HepG2 (cell line): ENCODE measurements around the gene LARP7. TPM values are rescaled to one million over a fixed set of nuclear protein-coding genes. Genes with fewer than 3 reads are reported as not detected.

Experiments
- ATF2 ChIP-seq: sonication (generic); formaldehyde crosslinking; IDR thresholded peaks from 2 replicates; pipeline ENCODE4 v1.4.0; 2020; ENCODE audit warnings: missing genetic modification reagents
- BATF2 ChIP-seq: sonication (generic); formaldehyde crosslinking; IDR thresholded peaks from 2 replicates; pipeline ENCODE4 v1.8.0; 2022; ENCODE audit warnings: mild to moderate bottlenecking, missing genetic modification reagents, moderate library complexity
- CREM ChIP-seq, 2 experiments: sonication (generic) in 1 of 2; formaldehyde crosslinking in 1 of 2; IDR thresholded peaks; 2 replicates each; pipeline versions ENCODE4 v1.4.0 to v1.6.1; 2016 to 2020; ENCODE audit warnings: antibody characterized with exemption in 1 of 2, mild to moderate bottlenecking in 1 of 2, missing genetic modification reagents in 1 of 2
- E2F5 ChIP-seq: sonication (generic); formaldehyde crosslinking; conservative IDR thresholded peaks from 2 replicates; pipeline ENCODE4 v1.4.0; 2020; ENCODE audit warnings: missing genetic modification reagents
- IRF2 ChIP-seq: IDR thresholded peaks from 2 replicates; pipeline ENCODE4 v1.6.1; 2018; ENCODE audit warnings: missing genetic modification reagents, missing compliant biosample characterization
- JUN ChIP-seq: sonication (generic); formaldehyde crosslinking; IDR thresholded peaks from 2 replicates; pipeline ENCODE4 v1.4.0; 2020; ENCODE audit warnings: mild to moderate bottlenecking, missing genetic modification reagents
- MEF2D ChIP-seq: sonication (generic); formaldehyde crosslinking; IDR thresholded peaks from 2 replicates; pipeline ENCODE4 v1.5.1; 2020; ENCODE audit warnings: mild to moderate bottlenecking, missing genetic modification reagents
- POGZ ChIP-seq: sonication (generic); formaldehyde crosslinking; IDR thresholded peaks from 2 replicates; pipeline ENCODE4 v1.4.0; 2020; ENCODE audit warnings: mild to moderate bottlenecking, missing genetic modification reagents
- PRDM15 ChIP-seq: sonication (generic); formaldehyde crosslinking; IDR thresholded peaks from 2 replicates; pipeline ENCODE4 v1.4.0; 2020; ENCODE audit warnings: missing genetic modification reagents
- RXRB ChIP-seq: IDR thresholded peaks from 2 replicates; pipeline ENCODE4 v1.6.1; 2016; ENCODE audit warnings: borderline replicate concordance, missing genetic modification reagents, missing compliant biosample characterization
- USF2 ChIP-seq, 2 experiments: sonication (generic) in 1 of 2; formaldehyde crosslinking in 1 of 2; IDR thresholded peaks; 2 replicates each; pipeline versions ENCODE4 v1.5.1 to v1.6.1; 2011 to 2020; ENCODE audit warnings: borderline replicate concordance in 1 of 2, low read depth in 1 of 2, low read length in 1 of 2, mild to moderate bottlenecking in 1 of 2, missing genetic modification reagents in 1 of 2, moderate library complexity in 1 of 2
- ZBTB2 ChIP-seq: sonication (generic); formaldehyde crosslinking; IDR thresholded peaks from 2 replicates; pipeline ENCODE4 v1.8.0; 2022; ENCODE audit warnings: low read depth, missing genetic modification reagents
- ZFP90 ChIP-seq: sonication (generic); formaldehyde crosslinking; IDR thresholded peaks from 2 replicates; pipeline ENCODE4 v1.8.0; 2022; ENCODE audit warnings: missing genetic modification reagents, mild to moderate bottlenecking, inconsistent platforms, borderline replicate concordance
- ZNF557 ChIP-seq: sonication (generic); formaldehyde crosslinking; IDR thresholded peaks from 2 replicates; pipeline ENCODE4 v1.4.0; 2020; ENCODE audit warnings: missing genetic modification reagents
- ZNF589 ChIP-seq: sonication (generic); formaldehyde crosslinking; conservative IDR thresholded peaks from 2 replicates; pipeline ENCODE4 v1.8.0; 2022; ENCODE audit warnings: mild to moderate bottlenecking, moderate library complexity, missing genetic modification reagents
- ZNF678 ChIP-seq: sonication (generic); formaldehyde crosslinking; IDR thresholded peaks from 2 replicates; pipeline ENCODE4 v1.4.0; 2020; ENCODE audit warnings: mild to moderate bottlenecking, missing genetic modification reagents
- polyA plus RNA-seq, 8 experiments: library from polyadenylated mRNA; depleted of rRNA in 3 of 8; stranded (reverse) in 7 of 8; unstranded in 1 of 8; fragments of >200 nt; fragmentation: Illumina TruSeq in 4 of 8; extraction: Trizol in 4 of 8; gene quantifications; 2 replicates each; pipeline versions ENCODE4 v1.2.1 to v1.2.3, GENCODE V29; 2011 to 2016; ENCODE audit warnings: low read depth in 4 of 8, missing spikeins in 1 of 8, mixed read lengths in 1 of 8; ENCODE audit not compliant: insufficient read depth in 1 of 8
- total RNA-seq, 5 experiments: library from RNA; depleted of rRNA; stranded (reverse); fragments of >200 nt; fragmentation: Illumina TruSeq; extraction: Trizol; gene quantifications; 2 replicates each; pipeline ENCODE4 v1.2.3, GENCODE V29; 2016; ENCODE audit warnings: low read depth in 1 of 5

LARP7 gene
- total and polyA plus RNA-seq, 2 of the 13 experiments (the other 11 are each of a cell fraction or from before 2014, with no cell fraction given), result 9.7 to 37.1 TPM

- TF ChIP-seq ZBTB2 (CRISPR knock-in tag) (peak; percentile 59; the same call in 1 of the 2 replicates), IRF2 (CRISPR knock-in tag) (peak; percentile 51), JUN (CRISPR knock-in tag) (no peak; the same call in 1 of the 2 replicates), POGZ (CRISPR knock-in tag) (peak; percentile 97), ZNF557 (CRISPR knock-in tag) (no peak), ATF2 (CRISPR knock-in tag) (peak; percentile 58), MEF2D (no peak; the same call in 1 of the 2 replicates), RXRB (CRISPR knock-in tag) (peak; percentile 22; the same call in 1 of the 2 replicates), PRDM15 (CRISPR knock-in tag) (no peak), ZNF589 (no peak), E2F5 (peak; percentile 96), ZNF678 (CRISPR knock-in tag) (no peak), CREM (IDR thresholded peaks at IDR 0.05) (peak; percentile 99), CREM (CRISPR knock-in tag; IDR thresholded peaks at IDR 0.05) (peak; percentile 81), BATF2 (CRISPR knock-in tag) (no peak; the same call in 1 of the 2 replicates), ZFP90 (peak; percentile 65; the same call in 1 of the 2 replicates), USF2 (IDR thresholded peaks at IDR 0.05; ENCODE audit: low read depth, low read length) (no peak), USF2 (CRISPR knock-in tag; IDR thresholded peaks at IDR 0.05; ENCODE audit: borderline replicate concordance) (no peak; the same call in 1 of the 2 replicates)
Observed at GRCh38 chr4:112636688-112637551, at the start of gene LARP7, which contains the start of gene ZGRF1 (continued).
